ENCODE results near the gene IL4. TPM values are rescaled to one million over a fixed set of nuclear protein-coding genes. Genes with fewer than 3 reads are reported as not detected.
A peak's percentile ranks its signal among the peaks of the same experiment; 100 is the strongest.

Gene IL4
- total RNA-seq, 3 donors from 2014 or later (not counting 1 experiment from before 2014, with no cell fraction given) = 8.1 TPM; not detected in 2

GRCh38 chr5:132714456-132715307, 40.9 kb downstream of the IL4 start:
- TF ChIP-seq, protein P1, sequence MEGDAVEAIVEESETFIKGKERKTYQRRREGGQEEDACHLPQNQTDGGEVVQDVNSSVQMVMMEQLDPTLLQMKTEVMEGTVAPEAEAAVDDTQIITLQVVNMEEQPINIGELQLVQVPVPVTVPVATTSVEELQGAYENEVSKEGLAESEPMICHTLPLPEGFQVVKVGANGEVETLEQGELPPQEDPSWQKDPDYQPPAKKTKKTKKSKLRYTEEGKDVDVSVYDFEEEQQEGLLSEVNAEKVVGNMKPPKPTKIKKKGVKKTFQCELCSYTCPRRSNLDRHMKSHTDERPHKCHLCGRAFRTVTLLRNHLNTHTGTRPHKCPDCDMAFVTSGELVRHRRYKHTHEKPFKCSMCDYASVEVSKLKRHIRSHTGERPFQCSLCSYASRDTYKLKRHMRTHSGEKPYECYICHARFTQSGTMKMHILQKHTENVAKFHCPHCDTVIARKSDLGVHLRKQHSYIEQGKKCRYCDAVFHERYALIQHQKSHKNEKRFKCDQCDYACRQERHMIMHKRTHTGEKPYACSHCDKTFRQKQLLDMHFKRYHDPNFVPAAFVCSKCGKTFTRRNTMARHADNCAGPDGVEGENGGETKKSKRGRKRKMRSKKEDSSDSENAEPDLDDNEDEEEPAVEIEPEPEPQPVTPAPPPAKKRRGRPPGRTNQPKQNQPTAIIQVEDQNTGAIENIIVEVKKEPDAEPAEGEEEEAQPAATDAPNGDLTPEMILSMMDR (IDR thresholded peaks at IDR 0.05) = peak; percentile 43
- ATAC-seq = no peak
- no peak overlapping the region for H3K27ac ChIP-seq (ENCODE audit: low read length)
- WGBS (ENCODE audit: insufficient coverage) = 60% methylated on average over 10 of the region's 11 CpGs
- peak in 1 of 2 donors; percentile 40 for DNase-seq
- Mint-ChIP-seq H3K27me3 (ENCODE audit: low read depth in 2 of 2) (no peaks in the 10 kb centered on the region), H3K4me1 (no peaks in the 10 kb centered on the region), H3K4me3 (no peak overlapping the region), H3K9me3 (no peaks in the 10 kb centered on the region), H3K27ac (no peak overlapping the region), H3K36me3 (no peaks in the 10 kb centered on the region)
- no peaks in the 10 kb centered on the region for H3K27me3 ChIP-seq (ENCODE audit: control insufficient read depth, insufficient read depth, low read length)
- no peaks in the 10 kb centered on the region for H3K9me3 ChIP-seq (ENCODE audit: control insufficient read depth, insufficient read depth, low read length)
- intact Hi-C loops (cut with micrococcal nuclease) = loop anchor here (2.0 kb wide), 1 partner anchor 330 kb away; no protein-coding TSS in a partner anchor
- no peak overlapping the region for H3K4me3 ChIP-seq (ENCODE audit: low read length)
- no peaks in the 10 kb centered on the region for H3K4me1 ChIP-seq (ENCODE audit: control insufficient read depth, insufficient read depth, low read length)
- H3K36me3 ChIP-seq (ENCODE audit: control insufficient read depth, insufficient read depth, low read length) = peaks cover 2% of the 10 kb centered on the region

GRCh38 chr5:132718544-132719312, 44.9 kb downstream of the IL4 start:
- ATAC-seq = no peak
- Histone ChIP-seq H3K27ac (ENCODE audit: low read length) (no peak overlapping the region), H3K9me3 (ENCODE audit: control insufficient read depth, insufficient read depth, low read length) (no peaks in the 10 kb centered on the region), H3K4me1 (ENCODE audit: control insufficient read depth, insufficient read depth, low read length) (no peaks in the 10 kb centered on the region), H3K27me3 (ENCODE audit: control insufficient read depth, insufficient read depth, low read length) (no peaks in the 10 kb centered on the region), H3K36me3 (ENCODE audit: control insufficient read depth, insufficient read depth, low read length) (peaks cover 8% of the 10 kb centered on the region), H3K4me3 (ENCODE audit: low read length) (no peak overlapping the region)
- intact Hi-C loops (cut with micrococcal nuclease) = no loop called here
- WGBS (ENCODE audit: insufficient coverage) = 99% methylated on average over 4 of the region's 5 CpGs
- no peak overlapping the region for H3K4me3 Mint-ChIP-seq
- H3K4me1 Mint-ChIP-seq = no peaks in the 10 kb centered on the region
- no peaks in the 10 kb centered on the region for H3K27me3 Mint-ChIP-seq (ENCODE audit: low read depth in 2 of 2)
- H3K36me3 Mint-ChIP-seq = peaks cover 11% of the 10 kb centered on the region
- no peaks in the 10 kb centered on the region for H3K9me3 Mint-ChIP-seq
- TF ChIP-seq, protein P1 (IDR thresholded peaks at IDR 0.05) = no peak
- no peak overlapping the region for H3K27ac Mint-ChIP-seq
- DNase-seq = no peak

GRCh38 chr5:132725745-132726144, 52.0 kb downstream of the IL4 start:
- no CpG with 5 or more reads among the region's 2 CpGs for WGBS (ENCODE audit: insufficient coverage)

More at GRCh38 chr5:132725745-132726144, 52.0 kb downstream of the IL4 start:
- H3K4me1 ChIP-seq (ENCODE audit: control insufficient read depth, insufficient read depth, low read length) = no peaks in the 10 kb centered on the region
- Mint-ChIP-seq H3K27ac (no peak overlapping the region), H3K4me3 (no peak overlapping the region), H3K27me3 (ENCODE audit: low read depth in 2 of 2) (no peaks in the 10 kb centered on the region), H3K9me3 (no peaks in the 10 kb centered on the region), H3K4me1 (no peaks in the 10 kb centered on the region), H3K36me3 (peaks cover 22% of the 10 kb centered on the region)
- no peaks in the 10 kb centered on the region for H3K27me3 ChIP-seq (ENCODE audit: control insufficient read depth, insufficient read depth, low read length)
- peaks cover 2% of the 10 kb centered on the region for H3K36me3 ChIP-seq (ENCODE audit: control insufficient read depth, insufficient read depth, low read length)
- no peak for ATAC-seq
- TF ChIP-seq, protein P1 (IDR thresholded peaks at IDR 0.05) = no peak
- no peak for DNase-seq
- H3K4me3 ChIP-seq (ENCODE audit: low read length) = no peak overlapping the region
- intact Hi-C loops (cut with micrococcal nuclease) = no loop called here
- no peak overlapping the region for H3K27ac ChIP-seq (ENCODE audit: low read length)
- H3K9me3 ChIP-seq (ENCODE audit: control insufficient read depth, insufficient read depth, low read length) = no peaks in the 10 kb centered on the region
